NT2/D1 (cell line): ENCODE measurements around the gene SAMD10.

Experiments
- YY1 ChIP-seq: IDR thresholded peaks from 2 replicates; pipeline ENCODE4 v1.6.1; 2011; ENCODE audit not compliant: insufficient read length, insufficient read depth
- ZNF274 ChIP-seq: IDR thresholded peaks from 2 replicates; pipeline ENCODE4 v1.6.1; 2011; ENCODE audit warnings: mild to moderate bottlenecking, low read depth, low read length

- TF ChIP-seq YY1 (no peak), ZNF274 (no peak)
These were observed 24.1 kb downstream of the SAMD10 start for GRCh38 chr20:63955281-63955826.
